ENCODE results near the gene RYR2. TPM values are rescaled to one million over a fixed set of nuclear protein-coding genes. Genes with fewer than 3 reads are reported as not detected.

RYR2 gene
- total RNA-seq, 4 donors from 2014 or later = 0.53 to 1.2 (median 0.57) TPM

DNA sequence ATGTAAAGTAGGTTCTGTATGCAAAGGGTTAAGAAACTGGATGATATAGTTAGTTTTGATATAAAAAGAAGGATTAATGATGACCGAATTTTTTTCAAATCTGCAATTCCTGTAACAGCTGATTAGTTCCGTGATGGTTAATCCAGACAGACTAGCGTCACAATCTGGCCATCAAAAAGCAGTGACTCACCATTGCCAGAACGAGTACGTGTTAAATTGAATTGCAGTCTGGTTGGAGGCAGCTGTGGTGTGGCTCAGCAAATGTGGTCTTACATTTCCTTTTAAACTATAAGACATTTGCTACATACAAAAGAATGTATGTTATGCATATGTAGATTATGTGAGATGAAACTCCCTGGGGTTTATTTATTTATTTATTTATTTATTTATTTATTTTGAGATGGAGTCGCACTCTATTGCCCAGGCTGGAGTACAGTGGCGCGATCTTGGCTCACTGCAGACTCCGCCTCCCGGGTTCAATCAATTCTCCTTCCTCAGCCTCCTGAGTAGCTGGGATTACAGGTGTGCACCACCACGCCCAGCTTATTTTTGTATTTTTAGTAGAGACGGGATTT lies 139.8 kb downstream of the RYR2 start:
- 75% methylated on average over 12 of the region's 12 CpGs for WGBS
- H3K9me3 ChIP-seq = no peaks in the 10 kb centered on the region
- no peak overlapping the region for H3K27ac ChIP-seq
- no peaks in the 10 kb centered on the region for H3K36me3 ChIP-seq
- no peaks in the 10 kb centered on the region for H3K27me3 ChIP-seq
- no peak for DNase-seq (ENCODE audit: low spot score in 2 of 2)
- no peak overlapping the region for H3K4me3 ChIP-seq
- TF ChIP-seq EP300 (IDR thresholded peaks at IDR 0.05) (no peak), POLR2AphosphoS5 (IDR thresholded peaks at IDR 0.05) (no peak), POLR2A (IDR thresholded peaks at IDR 0.05) (no peak)
- TF ChIP-seq, protein P1, sequence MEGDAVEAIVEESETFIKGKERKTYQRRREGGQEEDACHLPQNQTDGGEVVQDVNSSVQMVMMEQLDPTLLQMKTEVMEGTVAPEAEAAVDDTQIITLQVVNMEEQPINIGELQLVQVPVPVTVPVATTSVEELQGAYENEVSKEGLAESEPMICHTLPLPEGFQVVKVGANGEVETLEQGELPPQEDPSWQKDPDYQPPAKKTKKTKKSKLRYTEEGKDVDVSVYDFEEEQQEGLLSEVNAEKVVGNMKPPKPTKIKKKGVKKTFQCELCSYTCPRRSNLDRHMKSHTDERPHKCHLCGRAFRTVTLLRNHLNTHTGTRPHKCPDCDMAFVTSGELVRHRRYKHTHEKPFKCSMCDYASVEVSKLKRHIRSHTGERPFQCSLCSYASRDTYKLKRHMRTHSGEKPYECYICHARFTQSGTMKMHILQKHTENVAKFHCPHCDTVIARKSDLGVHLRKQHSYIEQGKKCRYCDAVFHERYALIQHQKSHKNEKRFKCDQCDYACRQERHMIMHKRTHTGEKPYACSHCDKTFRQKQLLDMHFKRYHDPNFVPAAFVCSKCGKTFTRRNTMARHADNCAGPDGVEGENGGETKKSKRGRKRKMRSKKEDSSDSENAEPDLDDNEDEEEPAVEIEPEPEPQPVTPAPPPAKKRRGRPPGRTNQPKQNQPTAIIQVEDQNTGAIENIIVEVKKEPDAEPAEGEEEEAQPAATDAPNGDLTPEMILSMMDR (IDR thresholded peaks at IDR 0.05) = no peak
- H3K4me1 ChIP-seq = no peaks in the 10 kb centered on the region

DNA sequence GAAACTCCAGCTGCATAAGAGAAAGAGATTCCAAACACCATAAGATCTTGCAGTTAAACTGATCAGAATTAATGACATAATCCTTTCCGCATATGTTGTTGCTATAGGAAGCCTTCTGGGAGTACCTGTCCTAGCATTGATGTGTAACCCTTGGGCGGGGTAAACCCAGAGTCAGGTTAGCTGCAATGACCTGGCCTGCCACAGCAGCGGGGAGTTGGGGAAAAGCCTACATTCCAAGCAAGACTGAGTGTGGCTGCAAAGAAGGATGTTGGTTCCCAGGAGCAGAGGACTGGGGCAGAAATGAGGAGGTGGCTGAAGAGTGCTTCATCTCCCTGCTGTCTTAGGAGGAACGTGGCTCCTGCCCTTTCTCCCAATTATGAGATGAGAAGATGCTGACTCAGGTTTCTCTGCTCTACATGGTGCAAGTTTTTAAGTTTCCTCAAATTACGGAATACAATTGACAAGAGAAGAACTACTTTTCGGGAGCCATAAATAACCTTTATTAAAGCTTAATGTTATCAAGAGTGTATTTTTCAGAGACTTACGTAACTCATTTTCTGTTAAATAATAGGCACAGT lies 142.1 kb downstream of the RYR2 start:
- 79% methylated on average over 7 of the region's 7 CpGs for WGBS
- Histone ChIP-seq H3K4me3 (no peak overlapping the region), H3K9me3 (no peaks in the 10 kb centered on the region), H3K27ac (no peak overlapping the region), H3K36me3 (no peaks in the 10 kb centered on the region), H3K27me3 (no peaks in the 10 kb centered on the region), H3K4me1 (no peaks in the 10 kb centered on the region)
- TF ChIP-seq EP300 (IDR thresholded peaks at IDR 0.05) (no peak), POLR2AphosphoS5 (IDR thresholded peaks at IDR 0.05) (no peak), POLR2A (IDR thresholded peaks at IDR 0.05) (no peak)
- TF ChIP-seq, protein P1 (IDR thresholded peaks at IDR 0.05) = no peak
- no peak for DNase-seq (ENCODE audit: low spot score in 2 of 2)

DNA sequence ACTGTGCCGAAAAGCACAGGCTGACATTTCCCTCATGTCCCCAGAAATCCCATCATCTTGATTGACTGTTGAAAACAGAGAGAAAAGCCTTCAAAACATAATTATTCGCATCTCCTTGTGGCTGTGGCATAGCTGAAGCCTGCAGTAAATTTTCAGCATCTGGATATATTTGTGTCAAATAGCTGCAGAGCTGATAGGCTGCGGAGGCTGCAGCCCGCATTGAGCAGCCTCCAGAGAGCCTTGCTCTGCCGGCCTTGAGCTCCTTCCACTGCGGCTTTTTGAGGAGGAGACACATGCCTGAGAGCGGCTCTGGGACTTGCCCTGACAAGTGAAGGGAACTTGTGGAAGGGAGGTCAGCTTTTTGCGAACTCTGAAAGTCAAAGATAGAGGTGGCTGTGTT lies 144.7 kb downstream of the RYR2 start:
- Histone ChIP-seq H3K27me3 (no peaks in the 10 kb centered on the region), H3K9me3 (no peaks in the 10 kb centered on the region), H3K27ac (no peak overlapping the region), H3K36me3 (no peaks in the 10 kb centered on the region), H3K4me1 (no peaks in the 10 kb centered on the region), H3K4me3 (no peak overlapping the region)
- DNase-seq (ENCODE audit: low spot score in 2 of 2) = no peak
- WGBS = 47% methylated on average over 8 of the region's 8 CpGs
- TF ChIP-seq EP300 (IDR thresholded peaks at IDR 0.05) = no peak
- no peak for TF ChIP-seq POLR2AphosphoS5 (IDR thresholded peaks at IDR 0.05)
- no peak for TF ChIP-seq POLR2A (IDR thresholded peaks at IDR 0.05)
- TF ChIP-seq, protein P1 (IDR thresholded peaks at IDR 0.05) = no peak

DNA sequence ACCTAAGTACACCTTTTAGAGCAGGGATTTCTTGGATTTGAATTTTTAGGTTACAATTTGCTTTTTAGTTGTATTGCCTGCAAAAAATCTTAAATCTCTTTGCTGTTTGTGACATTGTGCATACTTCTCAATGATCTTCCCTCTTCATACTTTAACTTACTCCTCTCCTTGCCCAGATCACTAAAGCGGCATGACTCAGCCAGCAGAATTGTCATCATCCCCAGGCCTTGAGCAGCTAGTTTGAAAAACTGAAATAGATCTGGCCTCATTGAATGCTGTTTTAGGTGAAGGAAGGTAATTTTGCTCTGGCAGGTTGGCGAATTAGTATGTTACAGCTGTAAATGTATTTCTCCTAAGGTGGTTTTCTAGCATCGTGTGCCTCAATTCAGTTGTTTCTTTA lies 145.9 kb downstream of the RYR2 start:
- Histone ChIP-seq H3K36me3 (no peaks in the 10 kb centered on the region), H3K27ac (no peak overlapping the region), H3K27me3 (no peaks in the 10 kb centered on the region), H3K4me1 (no peaks in the 10 kb centered on the region), H3K4me3 (no peak overlapping the region), H3K9me3 (no peaks in the 10 kb centered on the region)
- TF ChIP-seq, protein P1 (IDR thresholded peaks at IDR 0.05) = no peak
- TF ChIP-seq POLR2AphosphoS5 (IDR thresholded peaks at IDR 0.05) = no peak
- TF ChIP-seq POLR2A (IDR thresholded peaks at IDR 0.05) = no peak
- no peak for TF ChIP-seq EP300 (IDR thresholded peaks at IDR 0.05)
- 95% methylated on average over 3 of the region's 3 CpGs for WGBS
- no peak for DNase-seq (ENCODE audit: low spot score in 2 of 2)

- H3K9me3 ChIP-seq = no peaks in the 10 kb centered on the region
- no peaks in the 10 kb centered on the region for H3K27me3 ChIP-seq
- TF ChIP-seq EP300 (IDR thresholded peaks at IDR 0.05) (no peak), POLR2A (IDR thresholded peaks at IDR 0.05) (no peak), POLR2AphosphoS5 (IDR thresholded peaks at IDR 0.05) (no peak)
- TF ChIP-seq, protein P1 (IDR thresholded peaks at IDR 0.05) = no peak
- no peak for DNase-seq (ENCODE audit: low spot score in 2 of 2)
- no peak overlapping the region for H3K27ac ChIP-seq
- no peaks in the 10 kb centered on the region for H3K36me3 ChIP-seq
- WGBS = 91% methylated on average over 9 of the region's 9 CpGs
- H3K4me1 ChIP-seq = no peaks in the 10 kb centered on the region
- no peak overlapping the region for H3K4me3 ChIP-seq
Observed at GRCh38 chr1:237191403-237191802, 149.4 kb downstream of the RYR2 start.

Measured in suprapubic skin (tissue), 4 donors.